HG02571 (cell line): Measurements from ENCODE around the gene FTSJ1.
"Not testable (repeated sequence)": the region's sequence is repeated elsewhere in the genome, so short reads cannot be mapped to it uniquely, and the experiment has no call there.

Source experiments
- ATAC-seq: cut with Tn5 transposase; IDR thresholded peaks from one replicate; pipeline ENCODE4 v1.9.1; 2021; ENCODE audit warnings: mild to moderate bottlenecking, moderate library complexity; ENCODE audit not compliant: unreplicated experiment

The FTSJ1 gene

GRCh38 chrX:48521353-48522243, 45.6 kb downstream of the FTSJ1 start, which contains the start of gene EBP:
Gene EBP, plus strand, starts transcription at chrX:48521808. Its CDS starts 1,964 bp downstream, at chrX:48523772.
- peak; percentile 96 for ATAC-seq

GRCh38 chrX:48522291-48522690, 46.3 kb downstream of the FTSJ1 start:
- no peak for ATAC-seq

- ATAC-seq: no peak
Observed at GRCh38 chrX:48523682-48524081, 47.7 kb downstream of the FTSJ1 start.

- ATAC-seq: not testable (repeated sequence)
Observed at GRCh38 chrX:48525853-48526252, 49.9 kb downstream of the FTSJ1 start.

GRCh38 chrX:48530736-48531135, 54.7 kb downstream of the FTSJ1 start:
- ATAC-seq: no peak

GRCh38 chrX:48531358-48531959, 55.5 kb downstream of the FTSJ1 start:
- ATAC-seq: no peak

GRCh38 chrX:48532161-48532560, 56.2 kb downstream of the FTSJ1 start:
- no peak for ATAC-seq

GRCh38 chrX:48533165-48533564, 57.2 kb downstream of the FTSJ1 start:
- ATAC-seq: no peak
